SKM-1 treated with dmso at 0.1 percent for 144 hours (cell line): ENCODE measurements around the gene NUDCD3.

Source experiments
- DNase-seq: peaks from one replicate; lab custom pipeline; 2025; ENCODE audit not compliant: unreplicated experiment; lab: John Stamatoyannopoulos, UW

The NUDCD3 gene

DNA sequence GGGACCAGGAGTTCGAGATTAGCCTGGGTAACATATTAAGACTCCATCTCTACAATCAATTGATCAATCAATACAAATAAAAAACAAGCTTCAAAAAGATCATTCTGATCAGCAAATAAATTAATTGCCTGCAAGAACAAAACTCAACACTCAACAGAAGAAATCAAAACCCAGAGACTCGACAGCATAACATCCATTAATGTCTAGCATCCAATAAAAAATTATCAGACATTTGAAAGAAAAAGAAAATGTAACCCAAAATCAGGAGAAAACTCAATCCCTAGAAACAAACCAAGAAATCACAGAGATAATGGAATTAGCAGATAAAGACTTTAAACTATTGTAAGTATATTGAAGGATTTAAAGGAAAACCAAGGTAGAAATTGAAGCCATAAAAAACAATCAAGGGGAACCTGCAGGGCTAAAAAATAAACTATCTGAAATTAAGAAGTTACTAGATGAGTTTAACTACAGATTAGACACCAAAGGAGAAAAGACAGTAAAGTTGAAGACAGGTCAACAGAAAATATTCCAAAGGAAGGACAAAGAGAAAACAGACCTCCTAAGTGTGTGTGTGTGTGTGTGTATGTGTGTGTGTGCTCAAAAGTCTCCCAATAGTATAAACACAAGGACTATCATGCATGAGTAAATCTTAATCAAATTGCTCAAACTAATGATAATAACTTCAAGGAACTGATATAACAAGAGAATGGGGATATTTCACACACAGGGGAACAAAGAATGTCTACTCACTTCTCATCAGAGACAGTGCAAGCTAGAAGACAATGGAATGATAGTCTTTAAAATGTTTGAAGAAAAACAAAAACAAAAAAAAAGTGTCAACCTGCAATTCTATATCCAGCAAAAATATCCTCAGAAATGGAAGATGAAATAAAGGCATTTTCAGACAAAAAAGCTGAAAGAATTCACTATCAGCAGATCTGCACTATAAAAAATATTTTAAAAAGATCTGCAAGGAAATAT, 7.7 kb downstream of the NUDCD3 start:
- no peak for DNase-seq

DNA sequence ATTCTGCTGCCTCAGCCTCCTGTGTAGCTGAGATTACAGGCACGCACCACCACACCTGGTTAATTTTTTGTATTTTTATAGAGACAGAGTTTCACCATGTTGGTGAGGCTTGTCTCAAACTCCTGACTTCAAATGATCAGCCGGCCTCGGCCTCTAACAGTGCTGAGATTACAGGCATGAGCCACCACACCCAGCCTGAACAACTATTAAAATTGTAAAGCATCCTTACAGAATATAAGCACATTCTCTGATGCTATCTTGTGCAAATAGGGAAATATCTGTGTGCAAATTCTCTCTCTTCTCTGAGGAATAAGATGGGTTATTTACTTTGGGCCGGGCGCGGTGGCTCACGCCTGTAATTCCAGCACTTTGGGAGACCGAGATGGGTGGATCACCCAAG, 12.5 kb downstream of the NUDCD3 start:
- no peak for DNase-seq

DNA sequence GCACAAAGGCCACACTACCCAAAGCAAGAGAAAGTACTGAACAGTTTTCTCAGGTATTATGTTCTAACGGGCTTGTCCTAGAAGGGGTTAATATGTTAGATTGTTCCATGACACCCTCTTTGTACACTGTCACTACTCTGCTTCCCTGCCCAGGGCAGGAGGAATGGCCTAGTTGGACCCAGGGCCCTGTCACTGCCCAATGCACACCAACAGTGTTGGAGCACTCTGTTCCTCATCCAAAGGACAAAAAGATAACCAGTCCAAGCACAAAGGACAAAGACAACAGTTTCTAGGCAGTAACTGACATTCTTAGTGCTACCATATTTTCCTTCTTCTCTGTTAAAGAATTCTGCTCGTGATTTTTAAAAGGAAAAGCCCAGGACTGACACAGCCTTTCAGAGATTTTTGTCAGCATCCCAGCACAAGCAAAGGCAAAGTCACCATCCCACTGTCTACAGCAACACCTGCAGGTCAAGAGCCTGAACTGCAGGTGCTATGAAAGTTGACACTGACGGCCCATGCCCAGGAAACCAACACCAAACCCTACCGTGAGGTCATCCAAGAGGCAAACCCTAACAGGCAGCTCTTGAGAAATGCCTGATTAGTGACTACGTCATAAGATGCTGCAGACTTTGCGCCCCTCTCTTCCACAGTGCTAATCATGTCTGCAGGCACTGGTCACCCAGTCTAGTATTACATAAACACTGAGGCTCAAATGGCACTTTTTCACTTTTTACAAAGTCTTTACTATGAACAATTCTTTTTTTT, 13.2 kb downstream of the NUDCD3 start:
- DNase-seq, result peak; percentile 56

DNA sequence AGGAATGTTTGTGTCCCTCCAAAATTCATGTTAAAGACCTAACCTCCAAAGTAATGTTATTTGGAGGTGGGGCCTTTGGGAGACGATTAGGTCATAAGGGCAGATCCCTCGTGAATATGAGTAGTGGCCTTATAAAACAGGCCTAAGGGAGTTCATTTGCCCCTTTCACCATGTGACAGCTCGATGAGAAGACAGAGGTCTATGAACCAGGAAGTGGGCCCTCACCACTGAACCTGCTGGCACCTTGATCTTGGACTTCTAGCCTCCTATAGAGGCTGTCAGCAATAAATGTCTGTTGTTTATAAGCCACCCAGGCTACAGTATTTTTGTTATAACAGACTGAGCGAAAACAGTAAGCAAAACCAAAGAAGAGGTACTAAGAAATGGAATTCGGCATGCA, 14.1 kb downstream of the NUDCD3 start:
- no peak for DNase-seq

DNA sequence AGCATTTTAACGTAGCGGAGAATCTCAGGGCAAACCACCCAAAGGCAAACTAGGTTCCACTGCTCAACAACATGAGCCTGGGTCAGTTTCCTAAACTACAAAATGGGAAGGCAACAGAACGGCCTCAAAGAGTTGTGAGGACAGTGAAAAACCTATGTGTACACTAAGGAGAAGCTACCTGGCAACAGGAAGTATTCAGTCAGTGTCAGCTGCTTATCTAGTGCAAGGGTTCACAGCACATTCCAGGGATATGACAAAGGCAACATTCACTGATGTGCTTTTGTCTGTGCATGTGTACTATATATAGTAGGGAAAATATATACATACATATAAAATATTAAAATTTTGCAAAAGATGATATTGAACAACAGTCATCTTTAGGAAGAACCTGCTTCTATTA, 17.2 kb downstream of the NUDCD3 start:
- DNase-seq, result no peak

DNA sequence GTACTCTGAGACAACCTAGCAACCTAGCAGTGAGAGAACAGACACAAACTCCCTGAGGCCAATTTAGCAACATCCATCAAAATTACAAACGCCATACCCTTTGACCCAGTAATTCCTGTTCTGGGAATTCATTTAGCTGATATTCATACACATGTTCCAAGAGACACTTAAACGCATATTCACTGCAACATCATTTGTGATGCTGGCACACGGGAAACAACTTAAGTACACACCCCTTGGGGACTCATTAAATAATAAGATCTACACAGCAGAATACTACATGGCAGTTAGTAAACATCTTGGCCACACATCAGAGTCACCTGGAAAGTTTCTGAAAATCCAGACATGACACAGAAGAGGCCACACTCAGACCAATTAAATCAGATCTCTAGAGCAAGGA, 17.6 kb downstream of the NUDCD3 start:
- no peak for DNase-seq

DNA sequence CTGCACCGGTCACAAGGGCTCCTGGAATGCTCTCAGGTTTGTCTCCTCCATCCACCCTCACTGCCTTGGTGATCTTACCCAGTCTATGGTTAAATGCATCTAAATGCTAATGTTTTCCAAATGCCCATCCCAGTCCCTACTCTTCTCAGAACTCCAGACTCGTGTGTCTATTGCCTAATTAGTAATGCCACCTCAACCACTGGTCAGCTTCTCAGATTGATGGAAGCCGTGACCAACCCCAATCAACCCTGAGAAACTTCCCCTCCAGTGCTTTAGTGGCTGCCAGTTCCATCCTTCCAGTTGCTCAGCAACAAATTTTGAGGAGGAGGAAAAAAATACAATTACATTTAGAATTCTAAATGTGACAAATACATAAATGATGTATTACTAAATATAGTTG, 18.6 kb downstream of the NUDCD3 start:
- DNase-seq, result no peak

DNA sequence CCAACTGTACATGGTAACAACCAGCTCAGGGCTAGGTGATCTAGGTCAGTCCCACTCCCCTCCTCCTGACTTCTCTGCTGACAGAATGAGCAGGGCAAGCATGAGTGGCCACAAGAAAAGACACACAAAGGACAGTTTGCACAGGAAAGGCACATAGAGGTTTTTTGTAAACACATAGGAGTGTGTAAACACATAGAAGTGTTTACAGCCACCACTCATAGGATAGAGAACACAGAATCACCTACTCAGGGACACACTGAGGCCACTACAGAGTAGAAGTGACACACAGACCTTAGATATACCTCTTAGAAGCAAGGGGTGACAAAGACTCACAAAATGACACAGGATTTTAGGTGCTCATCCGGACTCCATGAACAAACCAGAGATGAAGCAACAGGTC, 19.0 kb downstream of the NUDCD3 start:
- no peak for DNase-seq

DNA sequence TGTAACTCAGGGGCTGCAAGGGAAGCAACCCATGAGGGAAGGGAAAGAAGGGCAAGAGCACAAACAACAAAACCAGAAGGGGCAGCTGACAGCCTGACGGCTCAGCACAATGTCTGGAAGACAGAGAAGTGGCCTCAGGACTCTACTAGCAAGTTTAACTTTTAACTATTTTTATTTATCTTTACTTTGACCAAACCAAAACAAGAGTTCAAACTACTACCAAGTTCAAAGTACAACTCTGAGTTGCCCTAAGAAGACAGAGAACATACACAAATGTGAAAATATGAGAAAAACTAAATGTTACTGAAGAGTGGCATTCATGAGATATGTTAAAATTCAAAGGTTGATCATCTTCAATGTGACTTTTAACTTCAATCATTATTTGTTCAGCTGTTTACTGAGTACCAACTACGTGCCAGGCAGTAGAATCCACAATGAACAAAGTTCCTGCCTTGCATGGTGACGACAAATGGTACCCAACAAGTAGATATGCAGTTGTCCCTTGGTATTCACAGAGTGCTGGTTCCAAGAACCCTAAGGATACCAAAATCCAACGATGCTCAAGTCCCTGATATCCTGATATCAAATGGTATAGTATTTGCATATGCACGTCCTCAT, 19.7 kb downstream of the NUDCD3 start:
- DNase-seq, result no peak

DNA sequence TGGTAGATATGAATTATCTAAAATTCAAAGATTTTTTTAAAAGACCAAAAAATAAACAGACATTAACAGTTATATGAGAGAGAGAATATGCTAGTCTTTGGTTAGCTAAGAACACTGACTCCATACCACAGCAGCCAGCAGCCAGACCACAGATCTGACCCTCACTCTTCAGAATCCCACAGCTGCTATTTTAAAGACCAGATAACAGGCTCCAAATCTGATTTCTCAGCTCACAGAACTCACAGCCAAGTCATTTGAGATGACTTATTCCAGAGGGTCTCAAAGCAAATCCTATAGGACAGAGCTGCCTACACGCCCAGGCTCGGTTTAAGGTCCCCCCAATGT, 20.4 kb downstream of the NUDCD3 start:
- no peak for DNase-seq

DNA sequence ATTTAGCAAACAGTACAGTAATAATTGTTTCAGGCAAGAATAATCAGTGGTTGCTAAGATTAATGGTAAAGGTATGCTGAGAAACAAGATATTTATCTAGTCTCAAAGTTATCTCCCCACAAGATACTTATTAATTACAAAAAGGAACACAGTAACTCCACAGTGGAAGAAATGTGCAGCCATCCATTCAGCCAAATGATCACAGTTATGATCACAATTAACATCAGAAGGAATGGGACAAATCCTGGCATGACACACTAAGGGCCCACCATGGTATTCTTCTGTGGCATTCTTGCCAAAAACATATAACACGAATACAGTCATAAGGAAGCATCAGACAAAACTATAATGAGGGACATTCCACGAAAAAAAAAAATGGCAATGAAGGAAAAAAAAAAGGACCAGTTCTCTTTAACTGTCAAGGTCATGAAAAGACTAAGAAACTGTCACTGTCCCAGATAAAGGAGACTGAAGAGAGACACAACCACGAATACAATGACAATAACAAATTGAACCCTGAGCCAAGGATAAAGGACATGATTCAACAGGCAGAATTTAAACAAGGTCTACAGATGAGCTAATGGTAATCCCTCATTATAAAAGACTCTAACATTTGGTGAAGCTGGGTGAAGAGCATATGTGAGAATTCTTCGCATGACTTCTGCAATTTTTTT, 20.9 kb downstream of the NUDCD3 start:
- no peak for DNase-seq

DNA sequence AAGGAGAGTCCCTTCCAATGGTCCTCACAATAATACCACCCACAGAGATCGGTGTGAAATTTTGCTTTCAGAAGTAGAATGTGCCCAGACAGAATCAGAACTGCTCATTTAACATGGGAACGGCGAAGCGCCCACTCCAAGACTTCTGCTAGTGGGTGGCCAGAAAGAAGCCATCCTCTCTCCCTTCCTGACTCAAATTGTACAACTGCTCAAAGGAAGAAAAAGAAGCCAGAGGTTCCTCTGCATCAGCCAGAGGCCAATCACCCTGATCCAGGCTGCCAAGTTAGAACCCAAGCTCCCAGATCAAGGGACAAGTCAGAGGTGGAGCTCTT, 23.3 kb downstream of the NUDCD3 start:
- no peak for DNase-seq

DNA sequence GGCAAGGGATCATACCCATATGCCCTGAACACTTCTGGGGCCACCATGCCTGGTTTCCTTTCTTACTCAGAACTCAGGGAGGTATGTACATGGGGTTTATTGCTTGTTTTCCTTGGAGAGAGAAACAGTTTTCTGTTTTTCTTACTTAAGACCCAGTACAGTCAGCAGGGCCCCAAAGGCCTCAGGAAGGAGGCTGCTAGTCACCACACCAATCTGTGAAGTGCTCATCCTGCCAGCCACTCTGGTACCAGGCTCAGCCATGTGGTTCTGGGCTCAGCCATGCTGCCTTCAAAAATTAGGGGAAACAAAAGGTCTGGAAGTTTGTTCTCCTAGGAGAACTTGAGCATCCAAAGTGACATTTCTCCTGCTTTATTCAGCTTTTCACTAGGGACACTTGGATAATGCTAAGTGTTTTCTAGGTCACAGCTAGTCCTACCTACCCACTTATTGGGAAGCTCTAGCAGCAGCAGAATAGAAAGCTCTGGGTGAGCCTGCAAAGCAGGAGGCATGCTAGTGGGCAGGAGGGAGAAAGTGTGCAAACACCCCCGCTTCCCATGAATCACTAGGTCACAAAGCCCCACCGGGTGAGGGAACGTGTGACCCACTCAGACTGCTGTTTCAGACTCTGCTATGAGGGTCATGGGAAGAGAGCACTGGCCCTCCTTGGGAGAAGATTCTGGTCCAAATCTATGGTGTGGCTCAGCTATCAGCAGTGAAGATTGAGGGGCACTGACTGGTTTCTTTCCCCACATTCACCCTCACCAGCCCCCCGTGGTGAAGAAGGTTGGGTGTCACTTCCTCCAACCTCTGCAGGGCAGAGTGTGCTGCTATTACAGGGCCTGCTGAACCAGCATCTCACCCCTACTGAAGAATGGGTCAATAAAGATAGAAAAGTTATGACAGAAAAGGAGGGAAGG, 23.9 kb downstream of the NUDCD3 start:
- DNase-seq, result no peak

DNA sequence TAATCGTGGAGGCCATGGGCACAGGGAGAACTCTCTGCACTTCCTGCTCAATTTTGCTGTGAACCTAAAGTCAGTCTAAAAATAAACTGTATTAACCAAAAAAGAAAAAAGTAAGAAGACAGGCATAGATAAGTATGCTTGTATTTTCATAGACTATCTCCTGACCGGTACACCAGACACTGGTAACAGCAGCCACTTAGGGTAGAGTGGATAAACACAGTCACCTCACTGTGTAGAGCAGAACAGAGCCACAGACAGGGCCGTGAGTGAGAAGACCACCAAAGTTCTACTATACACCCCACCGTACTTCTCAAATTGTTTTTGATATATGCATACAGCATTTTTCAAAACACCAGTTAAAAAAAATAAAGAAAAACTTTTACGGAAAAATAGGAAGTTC, 25.0 kb downstream of the NUDCD3 start:
- DNase-seq, result no peak

DNA sequence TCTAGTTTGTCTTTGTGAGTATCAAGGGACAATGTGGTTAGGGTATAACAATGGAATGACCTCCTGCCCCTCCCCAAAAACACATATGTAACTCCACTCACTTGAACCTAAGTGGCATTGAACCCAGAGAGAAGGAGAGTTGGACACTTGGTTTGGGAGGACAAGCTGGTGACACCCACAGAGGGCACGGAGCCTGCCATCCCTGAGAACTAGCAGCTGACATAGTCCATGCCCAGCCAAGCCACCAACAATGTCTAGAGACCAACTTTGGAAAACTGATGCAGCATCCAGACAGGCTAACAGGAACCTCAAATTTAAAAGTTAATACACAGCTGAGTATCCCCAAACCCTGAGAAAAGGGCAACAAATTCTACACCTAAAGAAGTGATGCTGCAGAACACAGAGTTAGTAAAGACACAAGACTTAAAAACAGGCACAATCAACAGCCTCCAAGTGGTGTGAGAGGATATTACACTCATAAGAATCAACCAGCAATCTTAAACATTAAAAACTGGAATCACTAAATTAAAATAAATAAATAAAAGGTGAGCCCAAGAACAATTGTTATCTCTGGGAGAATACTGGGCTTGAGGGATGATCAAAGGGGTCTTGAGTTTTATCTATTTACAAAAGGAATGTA, 27.2 kb downstream of the NUDCD3 start:
- no peak for DNase-seq

DNA sequence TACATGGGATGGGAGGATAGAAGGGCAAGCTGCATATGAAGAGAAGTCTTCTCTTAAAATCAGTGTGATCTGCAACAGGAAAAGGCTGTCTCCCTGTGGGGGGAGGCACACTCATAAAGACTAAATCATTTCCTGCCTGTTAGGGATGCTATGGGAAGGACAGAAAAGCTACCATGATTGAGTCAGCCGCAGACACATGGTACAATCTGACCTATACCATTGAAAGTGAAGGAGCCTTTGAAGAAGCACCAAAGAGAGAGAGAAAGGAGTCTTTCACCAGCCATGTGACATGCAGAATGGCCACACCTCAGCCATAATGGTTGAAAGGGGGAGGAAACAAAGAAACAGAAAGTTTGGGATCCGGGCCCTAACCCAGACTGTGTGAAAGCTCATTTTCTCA, 29.1 kb downstream of the NUDCD3 start:
- no peak for DNase-seq

DNA sequence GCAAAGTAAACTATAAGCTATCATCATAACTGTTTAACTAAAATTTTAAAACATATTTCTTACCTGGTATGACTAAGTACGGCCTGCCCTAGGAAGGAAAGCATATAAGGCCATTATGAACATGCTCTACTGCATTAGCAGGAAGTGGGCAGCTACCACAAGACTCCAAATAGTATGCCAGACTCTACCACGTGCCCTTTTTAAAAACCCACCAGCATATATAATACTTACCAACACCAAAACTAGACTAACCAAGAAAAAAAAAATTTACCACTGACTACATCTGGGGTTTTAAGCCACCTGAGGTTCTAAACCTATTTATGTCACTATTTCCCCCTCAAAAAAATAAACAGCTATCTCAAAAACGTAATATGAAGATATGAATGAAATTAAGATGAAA, 30.1 kb downstream of the NUDCD3 start:
- no peak for DNase-seq

DNA sequence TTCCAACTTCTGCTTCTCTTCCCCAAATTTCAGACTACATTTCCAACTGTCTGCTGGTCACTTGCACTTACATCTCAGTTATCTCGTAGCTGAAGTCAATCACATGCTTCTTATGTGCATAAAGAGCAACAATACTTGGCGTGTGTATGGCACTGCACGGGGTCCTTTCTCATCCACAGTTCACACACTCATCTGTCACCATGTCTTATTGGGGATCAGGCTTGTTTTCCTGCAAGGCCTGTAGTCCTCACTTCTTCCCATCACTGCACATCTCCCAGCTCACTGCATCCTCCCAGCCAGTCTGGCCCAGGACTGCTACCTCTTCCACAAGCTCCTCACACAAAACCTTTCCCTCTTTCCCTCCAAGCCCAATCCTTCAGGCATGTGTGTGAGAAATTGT, 35.3 kb downstream of the NUDCD3 start:
- DNase-seq, result no peak

DNA sequence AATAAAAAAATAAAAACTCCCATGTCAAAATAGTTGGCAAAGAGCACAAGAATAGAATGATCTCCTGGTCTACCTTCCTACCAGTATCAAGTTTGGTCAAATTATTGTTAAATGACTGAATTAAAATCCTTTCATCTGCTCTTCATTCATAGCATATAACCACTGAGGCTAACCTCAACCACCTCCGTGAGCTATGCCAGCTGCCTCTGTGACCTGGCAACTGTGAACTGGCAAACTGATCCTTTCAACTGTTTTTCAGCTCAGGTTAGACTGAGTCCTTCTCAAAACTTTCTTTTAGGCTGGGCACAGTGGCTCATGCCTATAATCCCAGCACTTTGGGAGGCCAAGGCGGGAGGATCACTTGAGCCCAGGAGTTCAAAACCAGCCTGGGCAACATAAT, 36.1 kb downstream of the NUDCD3 start:
- DNase-seq, result no peak

DNA sequence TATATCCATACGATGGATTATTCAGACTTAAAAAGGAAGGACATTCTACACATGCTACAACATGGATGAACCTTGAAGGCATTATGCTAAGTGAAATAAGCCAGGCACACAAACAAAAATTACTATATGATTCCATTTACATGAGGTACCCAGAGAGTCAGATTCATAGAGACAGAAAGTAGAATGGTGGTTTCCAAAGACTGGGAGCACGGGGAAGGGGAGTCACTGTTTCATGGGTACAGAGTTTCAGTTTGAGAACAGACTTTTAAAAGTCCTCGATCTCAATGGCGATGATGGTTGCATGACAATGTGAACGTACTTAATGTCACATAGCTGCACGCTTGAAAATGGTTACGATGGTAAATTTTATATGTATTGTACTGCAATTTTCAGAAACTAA, 39.3 kb downstream of the NUDCD3 start:
- no peak for DNase-seq
